Breast epithelium (tissue), 4 donors: ENCODE results near the gene SACS. TPM values are rescaled to one million over a fixed set of nuclear protein-coding genes. Genes with fewer than 3 reads are reported as not detected.

Experiments used
- DNase-seq, 2 donors: peaks; one replicate each; pipeline ENCODE4 v3.0.0-alpha.2; 2019; ENCODE audit warnings: low spot score in 2 of 2
- H3K27ac ChIP-seq, 2 donors: fragments of 200-600 bp; sonication (generic) in 1 of 2; one replicate each; pipeline ENCODE4 v1.5.1; 2016 to 2019; ENCODE audit warnings: mild to moderate bottlenecking in 1 of 2
- H3K27me3 ChIP-seq, 2 donors: fragments of 200-600 bp; sonication (generic) in 1 of 2; one replicate each; pipeline versions ENCODE4 v1.5.1 to v1.6.0; 2017 to 2019; ENCODE audit warnings: control low read depth in 1 of 2, mild to moderate bottlenecking in 1 of 2
- H3K36me3 ChIP-seq: fragments of 200-600 bp; one replicate; pipeline ENCODE4 v1.5.1; 2019
- H3K4me1 ChIP-seq, 2 donors: fragments of 200-600 bp; sonication (generic); one replicate each; pipeline ENCODE4 v1.5.1; 2016 to 2019; ENCODE audit warnings: control low read depth in 1 of 2
- H3K4me3 ChIP-seq, 3 donors: fragments of 200-600 bp; sonication (generic); 1 replicate in 2 of 3; 2 replicates in 1 of 3; pipeline ENCODE4 v1.5.1; 2016 to 2019; ENCODE audit warnings: mild to moderate bottlenecking in 3 of 3, moderate library complexity in 2 of 3
- H3K9me3 ChIP-seq, 2 donors: fragments of 200-600 bp; sonication (generic) in 1 of 2; one replicate each; pipeline ENCODE4 v1.5.1; 2016 to 2019; ENCODE audit warnings: control low read depth in 1 of 2
- POLR2A ChIP-seq: fragments of 450-650 bp; IDR thresholded peaks from one replicate; pipeline ENCODE4 v1.6.1; 2016; ENCODE audit warnings: antibody characterized with exemption, mild to moderate bottlenecking, moderate library complexity
- POLR2AphosphoS5 ChIP-seq, 3 donors: sonication (generic); formaldehyde crosslinking; IDR thresholded peaks; one replicate each; pipeline ENCODE4 v1.6.1; 2017; ENCODE audit warnings: antibody characterized with exemption in 3 of 3
- intact Hi-C: fragments of 100-400 bp; cut with DNase I; formaldehyde crosslinking; loops from one replicate; pipeline ENCODE4 v1.15.1; 2023; ENCODE audit warnings: low total_unique reads
- total RNA-seq, 3 donors: library from RNA; depleted of rRNA; stranded (reverse); fragments of >200 nt; gene quantifications; one replicate each; pipeline ENCODE4 v1.1.0, GENCODE V29; 2016
- TF ChIP-seq, protein P1 (sequence below), 3 donors: fragments of 450-650 bp; IDR thresholded peaks; one replicate each; pipeline ENCODE4 v1.5.1; 2016 to 2017; ENCODE audit warnings: antibody characterized with exemption in 3 of 3, mild to moderate bottlenecking in 3 of 3, moderate library complexity in 3 of 3

SACS gene
- total RNA-seq, 3 donors from 2014 or later: 26.2 to 36.3 (median 32.4) TPM

DNA sequence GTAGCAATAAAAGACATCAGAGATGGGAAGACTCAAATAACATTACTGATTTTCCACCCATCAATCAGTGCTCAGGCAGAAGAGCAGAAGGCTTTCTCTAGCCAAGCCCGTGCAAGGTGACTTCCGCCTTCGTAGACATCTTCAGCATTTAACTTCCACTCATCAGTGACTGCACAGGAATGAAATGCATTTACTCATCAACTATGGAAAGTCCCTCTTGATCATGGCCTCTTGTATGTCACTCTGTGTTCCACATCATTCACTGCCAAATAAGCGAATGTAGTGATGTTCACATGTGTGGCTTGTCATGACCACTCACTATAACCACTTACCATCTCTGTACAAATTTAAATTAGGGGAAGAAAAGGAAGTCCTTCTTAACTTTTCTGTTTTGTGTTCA lies 49.4 kb downstream of the SACS start:
- Histone ChIP-seq H3K9me3 (no peaks in the 10 kb centered on the region), H3K36me3 (no peaks in the 10 kb centered on the region), H3K4me3 (no peak overlapping the region), H3K27me3 (no peaks in the 10 kb centered on the region), H3K27ac (no peak overlapping the region), H3K4me1 (no peaks in the 10 kb centered on the region)
- no peak for DNase-seq
- intact Hi-C loops: no loop called here
- no peak for TF ChIP-seq POLR2AphosphoS5 (IDR thresholded peaks at IDR 0.05)
- TF ChIP-seq POLR2A: no peak
- TF ChIP-seq, protein P1, sequence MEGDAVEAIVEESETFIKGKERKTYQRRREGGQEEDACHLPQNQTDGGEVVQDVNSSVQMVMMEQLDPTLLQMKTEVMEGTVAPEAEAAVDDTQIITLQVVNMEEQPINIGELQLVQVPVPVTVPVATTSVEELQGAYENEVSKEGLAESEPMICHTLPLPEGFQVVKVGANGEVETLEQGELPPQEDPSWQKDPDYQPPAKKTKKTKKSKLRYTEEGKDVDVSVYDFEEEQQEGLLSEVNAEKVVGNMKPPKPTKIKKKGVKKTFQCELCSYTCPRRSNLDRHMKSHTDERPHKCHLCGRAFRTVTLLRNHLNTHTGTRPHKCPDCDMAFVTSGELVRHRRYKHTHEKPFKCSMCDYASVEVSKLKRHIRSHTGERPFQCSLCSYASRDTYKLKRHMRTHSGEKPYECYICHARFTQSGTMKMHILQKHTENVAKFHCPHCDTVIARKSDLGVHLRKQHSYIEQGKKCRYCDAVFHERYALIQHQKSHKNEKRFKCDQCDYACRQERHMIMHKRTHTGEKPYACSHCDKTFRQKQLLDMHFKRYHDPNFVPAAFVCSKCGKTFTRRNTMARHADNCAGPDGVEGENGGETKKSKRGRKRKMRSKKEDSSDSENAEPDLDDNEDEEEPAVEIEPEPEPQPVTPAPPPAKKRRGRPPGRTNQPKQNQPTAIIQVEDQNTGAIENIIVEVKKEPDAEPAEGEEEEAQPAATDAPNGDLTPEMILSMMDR (IDR thresholded peaks at IDR 0.05): no peak

DNA sequence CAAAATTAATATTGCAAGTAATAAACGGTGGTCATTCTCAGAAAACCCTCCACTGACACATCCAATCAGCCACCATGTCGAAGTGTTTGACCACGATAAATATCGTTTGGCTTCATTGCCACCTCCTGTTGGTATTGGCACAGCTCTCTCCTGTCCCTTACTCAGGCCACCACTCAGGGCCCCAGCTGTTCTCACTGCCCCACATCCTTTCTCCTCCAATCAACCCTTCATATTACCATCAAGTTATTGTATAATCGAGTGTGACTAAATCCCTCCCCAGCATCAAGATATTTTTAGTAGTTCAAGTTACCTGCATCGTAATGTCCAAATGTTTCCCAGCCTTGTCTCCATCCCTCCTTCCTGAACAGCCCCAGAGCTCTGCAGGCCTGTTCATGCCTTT lies 50.4 kb downstream of the SACS start:
- no peak for DNase-seq
- no peaks in the 10 kb centered on the region for H3K27me3 ChIP-seq
- no peaks in the 10 kb centered on the region for H3K36me3 ChIP-seq
- no peak overlapping the region for H3K4me3 ChIP-seq
- intact Hi-C loops: no loop called here
- H3K4me1 ChIP-seq: no peaks in the 10 kb centered on the region
- H3K9me3 ChIP-seq: no peaks in the 10 kb centered on the region
- TF ChIP-seq, protein P1 (IDR thresholded peaks at IDR 0.05): no peak
- no peak for TF ChIP-seq POLR2A
- no peak for TF ChIP-seq POLR2AphosphoS5 (IDR thresholded peaks at IDR 0.05)
- H3K27ac ChIP-seq: no peak overlapping the region

DNA sequence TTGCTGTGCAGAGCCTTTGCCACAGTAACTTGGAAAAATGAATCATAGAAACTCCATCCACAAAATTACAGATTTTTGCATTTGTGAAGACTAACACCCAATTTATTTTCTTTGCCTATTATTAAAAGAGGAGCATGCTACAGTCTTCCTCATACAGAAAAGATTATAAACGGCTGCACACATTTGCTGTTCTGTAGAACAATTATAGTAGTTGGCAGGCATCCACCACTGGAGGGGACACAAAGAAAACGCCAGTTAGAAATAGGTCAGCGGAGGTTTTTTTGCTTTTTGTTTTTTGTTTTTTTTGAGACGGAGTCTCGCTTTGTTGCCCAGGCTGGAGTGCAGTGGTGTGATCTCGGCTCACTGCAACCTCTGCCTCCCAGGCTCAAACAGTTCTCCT lies 51.6 kb downstream of the SACS start:
- Histone ChIP-seq H3K27ac (no peak overlapping the region), H3K4me3 (no peak overlapping the region), H3K36me3 (no peaks in the 10 kb centered on the region), H3K27me3 (no peaks in the 10 kb centered on the region), H3K9me3 (no peaks in the 10 kb centered on the region), H3K4me1 (peaks cover 0 to 5% of the 10 kb centered on the region in 2 donors)
- intact Hi-C loops: no loop called here
- TF ChIP-seq, protein P1 (IDR thresholded peaks at IDR 0.05): no peak
- TF ChIP-seq POLR2AphosphoS5 (IDR thresholded peaks at IDR 0.05) (no peak), POLR2A (no peak)
- no peak for DNase-seq

DNA sequence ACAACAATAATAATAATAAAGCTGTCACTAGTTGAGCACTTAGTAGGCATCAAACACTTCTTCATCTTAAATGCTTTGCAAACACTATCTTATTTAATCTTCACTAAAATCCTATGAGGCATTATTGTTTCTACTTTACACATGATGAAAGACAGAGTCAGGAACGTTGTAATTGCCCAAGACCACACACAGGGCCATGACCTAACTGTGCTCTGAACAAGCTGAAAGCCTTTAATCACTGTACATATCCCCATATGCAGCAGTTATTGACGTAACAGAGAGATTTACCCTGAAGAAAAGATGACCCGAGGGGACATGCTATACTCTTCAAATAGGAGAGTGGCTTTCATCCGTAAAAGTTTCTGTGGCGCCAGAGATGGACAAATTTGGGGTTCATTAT lies 53.0 kb downstream of the SACS start:
- H3K9me3 ChIP-seq: no peaks in the 10 kb centered on the region
- DNase-seq: no peak
- H3K27ac ChIP-seq: no peak overlapping the region
- no peak for TF ChIP-seq POLR2AphosphoS5 (IDR thresholded peaks at IDR 0.05)
- TF ChIP-seq, protein P1 (IDR thresholded peaks at IDR 0.05): no peak
- intact Hi-C loops: no loop called here
- no peaks in the 10 kb centered on the region for H3K27me3 ChIP-seq
- H3K36me3 ChIP-seq: no peaks in the 10 kb centered on the region
- H3K4me3 ChIP-seq: no peak overlapping the region
- peaks cover 0 to 5% of the 10 kb centered on the region in 2 donors for H3K4me1 ChIP-seq

DNA sequence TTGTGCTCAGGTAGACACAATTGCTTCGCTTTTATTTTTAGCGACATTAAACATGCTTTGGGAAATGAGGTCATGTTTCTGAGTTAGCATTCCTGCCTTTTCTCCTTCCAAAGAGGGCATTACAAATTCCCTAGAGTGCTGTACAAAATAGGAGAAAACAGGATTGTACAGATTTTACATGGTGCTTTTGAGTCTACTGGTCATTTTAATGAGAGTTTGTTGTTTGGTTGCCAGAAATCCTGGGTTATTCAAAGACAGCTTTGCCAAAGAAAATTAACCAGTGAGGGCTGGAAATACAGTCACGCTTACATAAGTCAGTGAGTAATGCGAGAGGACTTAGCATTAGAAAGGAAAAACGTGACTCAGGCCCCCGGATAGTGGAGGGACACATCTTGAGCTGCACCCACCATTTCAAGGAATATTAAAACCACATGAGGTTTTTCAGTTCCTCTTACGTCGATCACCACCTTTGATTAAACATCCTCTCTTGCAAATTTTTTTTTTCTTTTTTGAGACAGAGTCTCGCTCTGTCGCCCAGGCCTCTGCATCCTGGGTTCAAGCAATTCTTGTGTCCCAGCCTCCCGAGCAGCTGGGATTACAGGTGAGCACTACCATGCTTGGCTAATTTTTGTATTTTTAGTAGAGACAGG lies 55.4 kb downstream of the SACS start:
- intact Hi-C loops: no loop called here
- H3K27ac ChIP-seq: peak overlapping the region in 1 of 2 donors; percentile 70
- H3K27me3 ChIP-seq: no peaks in the 10 kb centered on the region
- TF ChIP-seq POLR2A (no peak), POLR2AphosphoS5 (IDR thresholded peaks at IDR 0.05) (no peak)
- TF ChIP-seq, protein P1 (IDR thresholded peaks at IDR 0.05): no peak
- H3K9me3 ChIP-seq: no peaks in the 10 kb centered on the region
- DNase-seq: no peak
- H3K4me3 ChIP-seq: no peak overlapping the region
- peaks cover 0 to 5% of the 10 kb centered on the region in 2 donors for H3K4me1 ChIP-seq
- H3K36me3 ChIP-seq: no peaks in the 10 kb centered on the region
